DND-41 (cell line): Measurements from ENCODE around the gene CTSW.

Experiments used
- EZH2 ChIP-seq: IDR thresholded peaks from 3 replicates; pipeline ENCODE4 v1.6.1; 2012; ENCODE audit warnings: borderline replicate concordance, low read depth, mild to moderate bottlenecking, moderate library complexity, low read length, inconsistent platforms; ENCODE audit not compliant: severe bottlenecking
- TF ChIP-seq, protein P1 (sequence below): IDR thresholded peaks from 2 replicates; pipeline ENCODE4 v1.5.1; 2012; ENCODE audit warnings: borderline replicate concordance, low read length, moderate library complexity, mild to moderate bottlenecking; ENCODE audit not compliant: poor library complexity, severe bottlenecking; ENCODE audit errors: extremely low read depth

DNA sequence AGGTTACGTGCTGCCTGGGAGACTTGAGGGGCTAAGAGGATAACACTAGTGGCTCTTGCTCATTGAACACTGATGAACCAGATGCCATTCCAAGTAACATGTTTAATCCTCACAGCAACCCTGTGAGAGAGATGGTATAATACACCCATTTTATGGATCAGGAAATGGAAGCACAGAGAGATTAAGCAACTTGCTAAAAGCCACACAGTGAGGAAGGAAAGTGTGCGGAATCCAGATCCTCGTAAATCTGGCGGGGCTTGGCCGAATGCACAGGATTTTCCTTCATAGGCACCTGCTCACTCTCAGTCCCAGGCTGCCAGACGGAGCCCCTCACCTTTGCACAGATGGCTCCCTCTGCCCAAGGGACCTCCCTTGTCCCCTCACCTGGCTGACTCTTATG is 28.2 kb downstream of the CTSW start:
- TF ChIP-seq, protein P1, sequence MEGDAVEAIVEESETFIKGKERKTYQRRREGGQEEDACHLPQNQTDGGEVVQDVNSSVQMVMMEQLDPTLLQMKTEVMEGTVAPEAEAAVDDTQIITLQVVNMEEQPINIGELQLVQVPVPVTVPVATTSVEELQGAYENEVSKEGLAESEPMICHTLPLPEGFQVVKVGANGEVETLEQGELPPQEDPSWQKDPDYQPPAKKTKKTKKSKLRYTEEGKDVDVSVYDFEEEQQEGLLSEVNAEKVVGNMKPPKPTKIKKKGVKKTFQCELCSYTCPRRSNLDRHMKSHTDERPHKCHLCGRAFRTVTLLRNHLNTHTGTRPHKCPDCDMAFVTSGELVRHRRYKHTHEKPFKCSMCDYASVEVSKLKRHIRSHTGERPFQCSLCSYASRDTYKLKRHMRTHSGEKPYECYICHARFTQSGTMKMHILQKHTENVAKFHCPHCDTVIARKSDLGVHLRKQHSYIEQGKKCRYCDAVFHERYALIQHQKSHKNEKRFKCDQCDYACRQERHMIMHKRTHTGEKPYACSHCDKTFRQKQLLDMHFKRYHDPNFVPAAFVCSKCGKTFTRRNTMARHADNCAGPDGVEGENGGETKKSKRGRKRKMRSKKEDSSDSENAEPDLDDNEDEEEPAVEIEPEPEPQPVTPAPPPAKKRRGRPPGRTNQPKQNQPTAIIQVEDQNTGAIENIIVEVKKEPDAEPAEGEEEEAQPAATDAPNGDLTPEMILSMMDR, result no peak
- no peak for TF ChIP-seq EZH2
